Esophagus squamous epithelium (tissue), 5 donors: ENCODE measurements around the gene APP. TPM values are rescaled to one million over a fixed set of nuclear protein-coding genes. Genes with fewer than 3 reads are reported as not detected.

Source experiments
- DNase-seq: peaks from one replicate; lab custom pipeline; 2025; lab: John Stamatoyannopoulos, UW
- H3K27ac ChIP-seq, 4 donors: fragments of 200-600 bp; sonication (generic); one replicate each; pipeline ENCODE4 v1.5.1; 2016 to 2019; ENCODE audit warnings: mild to moderate bottlenecking in 1 of 4
- H3K27me3 ChIP-seq, 4 donors: fragments of 200-600 bp; sonication (generic); 1 replicate in 3 of 4; 2 replicates in 1 of 4; pipeline versions ENCODE4 v1.5.1 to v1.6.0; 2017 to 2021; ENCODE audit warnings: antibody characterized with exemption in 1 of 4
- H3K36me3 ChIP-seq, 3 donors: fragments of 200-600 bp; sonication (generic); one replicate each; pipeline ENCODE4 v1.5.1; 2016 to 2019
- H3K4me1 ChIP-seq, 3 donors: fragments of 200-600 bp; sonication (generic); one replicate each; pipeline ENCODE4 v1.5.1; 2017 to 2019
- H3K4me3 ChIP-seq, 4 donors: fragments of 200-600 bp; sonication (generic); 1 replicate in 3 of 4; 2 replicates in 1 of 4; pipeline ENCODE4 v1.5.1; 2016 to 2019; ENCODE audit warnings: mild to moderate bottlenecking in 2 of 4, moderate library complexity in 1 of 4
- H3K9me3 ChIP-seq, 3 donors: fragments of 200-600 bp; sonication (generic); one replicate each; pipeline ENCODE4 v1.5.1; 2016 to 2019
- POLR2A ChIP-seq, 4 donors: fragments of 450-650 bp; IDR thresholded peaks; one replicate each; pipeline ENCODE4 v1.6.1; 2017; ENCODE audit warnings: antibody characterized with exemption in 4 of 4, mild to moderate bottlenecking in 4 of 4, moderate library complexity in 3 of 4
- WGBS, 2 donors: methylation state at CpG; one replicate each; pipeline ENCODE4 v1.1.5; 2018; 5-methylcytosine and 5-hydroxymethylcytosine counted together
- intact Hi-C: fragments of 100-400 bp; cut with DNase I; formaldehyde crosslinking; loops from one replicate; pipeline ENCODE4 v1.15.0; 2022
- total RNA-seq, 4 donors: library from RNA; depleted of rRNA; stranded (reverse); fragments of >200 nt; gene quantifications; one replicate each; pipeline ENCODE4 v1.1.0, GENCODE V29; 2016
- TF ChIP-seq, protein P1 (sequence below), 6 experiments: fragments of 450-650 bp in 4 of 6; fragments of 200-600 bp in 2 of 6; sonication (generic) in 2 of 6; IDR thresholded peaks; one replicate each; pipeline ENCODE4 v1.5.1; 2016 to 2019; ENCODE audit warnings: antibody characterized with exemption in 6 of 6, mild to moderate bottlenecking in 4 of 6, moderate library complexity in 4 of 6
- donor health status: DM: yes; HTN: yes; CAD: no.

APP gene
- total RNA-seq, 4 donors from 2014 or later: 58.2 to 277 (median 183) TPM

DNA sequence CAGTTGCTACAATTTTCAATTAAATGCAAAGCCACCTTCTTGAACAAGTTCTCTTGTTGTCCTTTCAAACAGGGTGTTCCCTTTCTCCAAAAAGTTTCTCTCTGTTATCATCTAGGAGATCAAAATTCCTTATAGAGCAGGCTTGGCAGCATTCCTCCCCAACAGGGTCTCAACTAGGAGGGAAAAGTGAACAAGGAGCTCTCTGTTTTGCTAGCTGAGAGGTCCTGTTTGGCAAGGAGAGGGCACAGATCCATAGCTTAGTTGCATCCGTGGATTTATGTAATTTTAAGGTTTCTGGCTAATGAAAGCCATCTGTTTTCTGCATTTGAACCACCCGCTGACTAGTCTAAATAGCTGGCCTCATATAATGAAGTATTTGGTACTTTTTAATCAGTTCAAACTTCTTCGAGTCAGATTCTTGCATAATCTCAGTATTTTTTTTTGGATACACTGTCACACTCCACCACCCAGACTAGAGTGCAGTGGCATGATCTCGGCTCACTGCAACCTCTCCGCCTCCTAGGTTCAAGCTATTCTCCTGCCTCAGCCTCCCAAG lies 54.0 kb downstream of the APP start:
- no peak for DNase-seq

DNA sequence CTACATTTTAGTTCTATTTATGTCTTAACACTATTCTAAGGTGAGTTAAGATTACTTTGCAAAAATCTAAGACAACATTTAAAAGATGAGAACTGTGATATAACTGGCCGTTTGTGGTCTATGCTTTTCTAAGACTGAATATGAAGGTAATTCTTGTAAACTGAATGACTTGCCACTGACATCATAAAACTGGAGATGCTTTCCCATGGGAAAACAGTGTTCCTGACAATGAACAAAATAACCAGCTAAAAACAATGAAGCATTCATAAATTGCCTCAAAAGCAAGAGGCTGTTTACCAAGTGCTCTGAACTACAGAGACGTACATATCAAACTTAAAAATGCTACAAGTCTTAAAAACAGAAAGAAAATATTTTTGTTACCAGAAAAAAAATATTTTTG lies 54.7 kb downstream of the APP start:
- peaks cover 0 to 12% (median 0%) of the 10 kb centered on the region in 3 donors for H3K36me3 ChIP-seq
- intact Hi-C loops: no loop called here
- H3K4me3 ChIP-seq: no peak overlapping the region
- peak overlapping the region in 3 of 4 donors; percentile 34 to 54 (median 54) for H3K27ac ChIP-seq
- H3K9me3 ChIP-seq: no peaks in the 10 kb centered on the region
- DNase-seq: no peak
- TF ChIP-seq, protein P1, sequence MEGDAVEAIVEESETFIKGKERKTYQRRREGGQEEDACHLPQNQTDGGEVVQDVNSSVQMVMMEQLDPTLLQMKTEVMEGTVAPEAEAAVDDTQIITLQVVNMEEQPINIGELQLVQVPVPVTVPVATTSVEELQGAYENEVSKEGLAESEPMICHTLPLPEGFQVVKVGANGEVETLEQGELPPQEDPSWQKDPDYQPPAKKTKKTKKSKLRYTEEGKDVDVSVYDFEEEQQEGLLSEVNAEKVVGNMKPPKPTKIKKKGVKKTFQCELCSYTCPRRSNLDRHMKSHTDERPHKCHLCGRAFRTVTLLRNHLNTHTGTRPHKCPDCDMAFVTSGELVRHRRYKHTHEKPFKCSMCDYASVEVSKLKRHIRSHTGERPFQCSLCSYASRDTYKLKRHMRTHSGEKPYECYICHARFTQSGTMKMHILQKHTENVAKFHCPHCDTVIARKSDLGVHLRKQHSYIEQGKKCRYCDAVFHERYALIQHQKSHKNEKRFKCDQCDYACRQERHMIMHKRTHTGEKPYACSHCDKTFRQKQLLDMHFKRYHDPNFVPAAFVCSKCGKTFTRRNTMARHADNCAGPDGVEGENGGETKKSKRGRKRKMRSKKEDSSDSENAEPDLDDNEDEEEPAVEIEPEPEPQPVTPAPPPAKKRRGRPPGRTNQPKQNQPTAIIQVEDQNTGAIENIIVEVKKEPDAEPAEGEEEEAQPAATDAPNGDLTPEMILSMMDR (IDR thresholded peaks at IDR 0.05): no peak
- TF ChIP-seq POLR2A (IDR thresholded peaks at IDR 0.05): no peak
- H3K27me3 ChIP-seq: no peaks in the 10 kb centered on the region
- 50 to 71% methylated on average over 2 of the region's 2 CpGs for WGBS, 2 donors
- H3K4me1 ChIP-seq: peaks cover 0 to 37% (median 13%) of the 10 kb centered on the region in 3 donors

More for the DNA sequence above, 54.0 kb downstream of the APP start:
- WGBS, 2 donors: 29 to 53% methylated on average over 3 to 5 of the region's 5 CpGs
- H3K4me1 ChIP-seq: peaks cover 0 to 40% (median 13%) of the 10 kb centered on the region in 3 donors
- H3K9me3 ChIP-seq: no peaks in the 10 kb centered on the region
- H3K36me3 ChIP-seq: peaks cover 0 to 7% (median 0%) of the 10 kb centered on the region in 3 donors
- H3K4me3 ChIP-seq: no peak overlapping the region
- TF ChIP-seq POLR2A (IDR thresholded peaks at IDR 0.05): no peak
- TF ChIP-seq, protein P1 (IDR thresholded peaks at IDR 0.05): no peak
- H3K27ac ChIP-seq: peak overlapping the region in 3 of 4 donors; percentile 34 to 54 (median 54)
- intact Hi-C loops: no loop called here
- no peaks in the 10 kb centered on the region for H3K27me3 ChIP-seq

DNA sequence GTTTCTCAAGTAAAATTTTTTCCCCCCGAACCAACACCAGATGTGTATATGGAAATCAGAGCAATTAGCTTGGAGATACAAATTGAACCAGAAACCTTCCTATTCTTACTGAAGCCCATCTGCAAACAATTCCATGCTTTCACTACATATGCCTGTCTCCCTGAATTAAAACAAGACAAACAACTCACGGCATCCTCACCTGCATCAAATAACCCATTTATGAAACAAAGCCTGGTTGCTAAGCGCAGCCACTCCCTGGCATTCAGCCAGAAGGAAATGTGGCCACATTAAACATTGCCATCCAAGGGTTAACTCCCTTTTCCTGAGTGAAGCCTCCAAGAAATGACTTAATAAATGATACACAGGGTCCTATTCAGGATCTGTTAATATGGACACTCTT lies 55.3 kb downstream of the APP start:
- no peak overlapping the region for H3K4me3 ChIP-seq
- WGBS, 2 donors: 52 to 59% methylated on average over 3 of the region's 3 CpGs

DNA sequence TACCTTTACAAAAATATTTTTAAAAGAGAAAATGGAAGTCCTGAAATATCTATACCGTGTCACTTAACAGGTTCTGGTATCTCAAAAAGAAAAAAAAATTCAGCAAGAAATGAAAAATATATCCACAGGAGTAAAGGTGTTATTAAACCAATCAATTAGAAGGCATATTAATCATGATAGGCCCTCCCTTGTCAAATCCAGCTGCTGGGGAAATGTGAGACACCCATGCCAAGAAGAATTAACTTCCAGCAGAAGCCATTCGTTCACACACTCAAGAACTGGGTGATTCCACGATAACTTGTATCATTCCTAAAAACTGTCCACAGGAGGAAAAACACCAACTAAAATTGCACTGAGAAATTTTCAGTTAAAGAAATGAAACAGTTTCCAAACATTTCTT lies 57.6 kb downstream of the APP start:
- TF ChIP-seq POLR2A (IDR thresholded peaks at IDR 0.05): no peak
- TF ChIP-seq, protein P1 (IDR thresholded peaks at IDR 0.05): no peak
- WGBS, 2 donors: 47 to 71% methylated on average over 3 of the region's 3 CpGs
- Histone ChIP-seq H3K27ac (no peak overlapping the region), H3K36me3 (peaks cover 0 to 36% (median 0%) of the 10 kb centered on the region in 3 donors), H3K9me3 (no peaks in the 10 kb centered on the region), H3K4me3 (no peak overlapping the region), H3K4me1 (peaks cover 0 to 29% (median 13%) of the 10 kb centered on the region in 3 donors), H3K27me3 (no peaks in the 10 kb centered on the region)
- no peak for DNase-seq
- intact Hi-C loops: no loop called here

More for the DNA sequence above, 55.3 kb downstream of the APP start:
- TF ChIP-seq POLR2A (IDR thresholded peaks at IDR 0.05): no peak
- TF ChIP-seq, protein P1 (IDR thresholded peaks at IDR 0.05): no peak
- H3K27me3 ChIP-seq: no peaks in the 10 kb centered on the region
- no peaks in the 10 kb centered on the region for H3K9me3 ChIP-seq
- intact Hi-C loops: no loop called here
- no peak for DNase-seq
- peaks cover 0 to 14% (median 0%) of the 10 kb centered on the region in 3 donors for H3K36me3 ChIP-seq
- peak overlapping the region in 1 of 4 donors; percentile 54 for H3K27ac ChIP-seq
- H3K4me1 ChIP-seq: peaks cover 0 to 32% (median 13%) of the 10 kb centered on the region in 3 donors

DNA sequence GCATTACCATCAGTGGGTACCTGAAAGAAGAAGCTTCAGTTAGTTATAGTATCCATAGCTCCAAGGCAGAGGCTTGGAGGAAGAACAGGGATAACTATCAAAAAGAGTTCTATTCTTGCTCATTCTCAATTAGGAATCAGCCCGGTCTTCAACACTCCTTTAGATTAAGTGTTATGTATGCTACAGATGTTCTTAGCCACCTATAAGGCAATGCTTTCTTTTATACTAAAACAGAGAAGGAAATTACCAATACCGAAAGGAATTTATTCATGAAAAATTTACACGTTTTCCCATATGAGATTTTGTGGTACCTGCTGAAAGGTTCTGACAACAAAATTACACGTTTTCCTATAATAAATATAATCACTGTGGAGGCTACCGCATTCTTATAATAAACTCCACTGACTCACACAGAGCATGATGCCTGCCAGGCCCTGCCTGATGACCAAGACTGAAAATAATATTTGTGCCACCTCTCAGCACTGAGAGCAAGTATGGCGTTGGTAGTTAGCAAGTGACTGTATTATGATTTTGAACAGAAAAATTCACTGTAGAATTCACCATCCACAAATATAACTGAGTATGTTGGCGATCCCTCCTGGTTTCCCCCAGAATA lies 58.3 kb downstream of the APP start:
- Histone ChIP-seq H3K4me1 (peaks cover 0 to 22% (median 13%) of the 10 kb centered on the region in 3 donors), H3K36me3 (peaks cover 0 to 40% (median 0%) of the 10 kb centered on the region in 3 donors), H3K4me3 (no peak overlapping the region), H3K27me3 (no peaks in the 10 kb centered on the region), H3K9me3 (no peaks in the 10 kb centered on the region), H3K27ac (no peak overlapping the region)
- no peak for DNase-seq
- no peak for TF ChIP-seq POLR2A (IDR thresholded peaks at IDR 0.05)
- TF ChIP-seq, protein P1 (IDR thresholded peaks at IDR 0.05): no peak
- 61 to 72% methylated on average over 7 of the region's 7 CpGs for WGBS, 2 donors
- intact Hi-C loops: no loop called here
